Measurements from ENCODE around the gene SLC1A1. TPM values are rescaled to one million over a fixed set of nuclear protein-coding genes. Genes with fewer than 3 reads are reported as not detected.

Gene SLC1A1
- total RNA-seq, 1 donor from 2014 or later, result 23.1 TPM

DNA sequence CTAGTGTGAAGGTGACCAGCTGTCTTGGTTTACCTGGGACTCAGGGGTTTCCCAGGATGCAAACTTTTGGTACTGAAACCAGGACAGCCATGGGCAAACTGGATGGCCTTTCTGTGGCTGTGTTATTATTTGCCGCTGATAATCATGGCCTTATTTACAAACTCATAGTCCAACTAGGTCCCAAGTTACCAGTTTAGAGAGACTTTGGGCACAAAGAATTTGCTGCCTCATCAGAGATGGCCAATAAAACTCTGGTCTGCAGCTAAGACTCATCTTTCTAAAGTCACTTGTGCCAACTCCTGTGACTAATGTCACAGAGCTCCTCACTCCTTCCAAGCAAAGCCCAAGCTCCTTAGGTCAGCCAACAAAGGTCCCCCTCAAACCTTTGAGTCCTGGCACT, 124.4 kb downstream of the SLC1A1 start:
- peak; percentile 55 for DNase-seq (ENCODE audit: low spot score)
- ATAC-seq, result peak; percentile 88

DNA sequence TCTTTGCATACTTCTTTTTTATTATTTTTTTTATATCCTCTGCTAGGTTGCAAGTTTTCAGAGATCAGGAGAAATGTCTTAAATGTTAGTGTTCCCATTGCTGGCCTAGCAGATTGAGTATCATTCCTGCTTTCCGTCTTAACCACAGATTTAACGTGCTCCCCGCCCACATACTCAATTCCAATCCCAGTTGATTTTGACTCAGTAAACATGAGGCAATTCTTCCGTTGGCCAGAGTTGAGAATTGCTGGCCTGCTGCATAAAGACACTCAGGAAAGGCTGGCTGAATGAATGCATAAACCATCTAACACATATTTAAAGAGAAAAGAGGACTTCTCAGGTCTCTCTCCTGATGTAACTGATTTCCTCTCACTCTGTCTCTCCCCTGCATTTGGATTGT, 125.0 kb downstream of the SLC1A1 start:
- peak; percentile 80 for ATAC-seq
- peak; percentile 57 for DNase-seq (ENCODE audit: low spot score)

DNA sequence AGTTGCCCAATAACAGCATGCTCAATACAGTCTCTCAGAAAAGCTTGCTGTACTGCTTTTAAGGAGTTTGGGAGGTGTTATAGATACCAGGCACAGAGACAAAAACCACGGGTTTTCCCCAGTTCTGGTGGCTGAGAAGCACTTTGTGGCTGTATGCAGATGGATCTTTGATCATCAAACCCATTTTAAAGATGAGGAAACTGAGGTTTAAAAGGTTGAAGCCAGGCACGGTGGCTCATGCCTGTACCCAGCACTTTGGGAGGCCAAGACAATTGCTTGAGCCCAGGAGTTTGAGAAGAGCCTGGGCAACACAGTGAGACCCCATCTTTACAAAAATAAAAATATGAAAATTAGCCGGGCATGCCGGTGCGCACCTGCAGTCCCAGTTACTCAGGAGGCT, 125.5 kb downstream of the SLC1A1 start:
- no peak for DNase-seq (ENCODE audit: low spot score)
- ATAC-seq, result no peak

DNA sequence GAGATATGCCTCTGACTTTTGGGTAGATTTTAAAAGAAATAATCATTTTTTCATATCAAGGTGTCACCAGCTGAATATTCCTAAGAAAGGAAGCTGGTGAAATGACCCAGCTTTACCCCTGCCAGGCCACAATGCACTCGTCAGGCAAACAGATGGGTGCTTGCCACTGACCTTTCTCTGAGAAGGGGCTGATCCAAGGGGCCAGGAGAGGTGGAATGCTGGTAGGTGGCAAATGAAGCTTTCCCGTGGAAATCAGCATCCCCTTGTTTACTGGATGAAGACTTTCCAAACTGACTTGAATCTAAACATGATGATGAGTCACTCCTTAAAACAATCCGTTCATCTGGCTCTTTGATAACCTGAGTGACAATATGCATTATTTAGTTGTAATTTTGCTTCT, 127.5 kb downstream of the SLC1A1 start:
- ATAC-seq (no peak), DNase-seq (ENCODE audit: low spot score) (no peak)

DNA sequence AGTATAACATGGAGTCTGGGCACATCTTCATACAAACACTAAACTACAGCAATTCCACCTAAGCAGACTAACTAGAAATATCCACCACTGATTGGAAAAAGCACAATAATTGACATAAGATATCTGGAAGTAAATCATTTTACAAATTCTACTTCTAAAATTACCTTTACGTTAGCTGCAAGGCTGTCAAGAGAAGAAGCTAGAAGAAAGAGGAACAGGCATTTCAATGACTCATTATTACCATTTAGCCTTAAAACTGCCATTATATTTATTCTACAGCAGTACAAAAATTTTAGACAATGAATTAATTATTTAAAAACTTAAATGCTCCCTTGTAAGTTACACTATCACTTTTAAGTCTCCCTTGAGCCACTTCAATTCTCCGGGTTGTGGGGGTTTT, 128.4 kb downstream of the SLC1A1 start:
- ATAC-seq, result no peak
- no peak for DNase-seq (ENCODE audit: low spot score)

DNA sequence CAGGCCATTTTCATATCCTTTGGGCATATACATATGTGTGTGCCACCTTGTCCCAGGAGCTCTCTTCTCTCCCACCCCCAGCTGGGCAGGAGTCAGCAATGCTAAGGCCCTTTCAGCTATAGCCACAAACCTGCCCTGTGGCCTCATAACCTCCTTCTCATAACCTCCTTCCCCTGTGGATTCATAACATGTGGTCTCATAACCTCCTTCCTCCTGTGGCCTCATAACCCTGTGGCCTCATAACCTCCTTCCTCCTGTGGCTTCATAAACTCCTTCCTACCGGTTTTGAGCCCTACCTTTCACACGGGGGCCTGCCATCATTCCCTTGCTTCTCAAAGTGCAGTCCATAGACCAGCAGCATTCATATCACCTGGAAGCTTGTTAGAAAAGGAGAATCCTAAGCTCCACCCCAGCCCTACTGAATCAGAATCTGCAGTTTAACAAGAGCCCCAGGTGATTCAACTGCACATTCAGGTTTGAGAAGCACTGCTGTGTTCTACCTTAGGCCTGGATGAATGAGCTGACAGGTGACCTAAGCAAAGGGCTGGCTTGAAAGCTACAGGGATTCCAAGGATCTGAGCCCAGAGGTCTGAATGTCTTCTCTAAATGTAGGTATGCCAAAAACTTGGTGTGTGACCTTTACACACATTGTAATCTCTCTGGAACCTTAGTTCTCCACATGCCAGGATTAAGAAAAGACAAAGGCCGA, 129.9 kb downstream of the SLC1A1 start:
- ATAC-seq, result no peak
- DNase-seq (ENCODE audit: low spot score), result no peak

DNA sequence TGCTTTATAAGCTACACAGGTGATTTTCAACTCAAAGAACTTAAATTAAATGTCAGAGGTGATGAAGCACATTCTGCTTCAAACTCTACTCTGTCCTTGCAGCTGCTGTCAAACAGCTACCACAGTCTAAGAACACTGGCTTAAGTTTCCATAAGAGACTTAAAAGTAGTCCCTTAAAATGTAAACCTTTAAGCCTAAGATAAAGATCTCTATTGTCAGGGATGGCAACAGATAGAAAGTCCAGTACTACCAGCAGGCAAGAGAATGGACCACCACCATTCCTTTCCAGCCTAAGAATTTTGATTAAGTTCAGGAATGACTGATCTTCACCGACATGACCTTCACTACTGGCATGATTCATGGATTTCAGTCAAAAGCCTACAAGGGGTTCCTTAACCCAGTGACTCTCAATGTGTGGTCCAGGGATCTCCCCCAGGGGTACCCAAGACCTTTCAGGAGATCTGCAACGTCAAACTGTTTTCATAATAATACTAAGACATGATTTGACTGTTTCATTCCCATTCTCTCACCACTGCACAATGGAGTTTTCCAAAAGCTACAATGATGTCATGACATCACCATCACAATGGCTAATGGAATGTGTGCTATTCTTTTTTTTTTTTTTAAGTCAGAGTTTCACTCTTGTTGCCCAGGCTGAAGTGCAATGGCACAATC, 130.8 kb downstream of the SLC1A1 start:
- ATAC-seq, result no peak

DNA sequence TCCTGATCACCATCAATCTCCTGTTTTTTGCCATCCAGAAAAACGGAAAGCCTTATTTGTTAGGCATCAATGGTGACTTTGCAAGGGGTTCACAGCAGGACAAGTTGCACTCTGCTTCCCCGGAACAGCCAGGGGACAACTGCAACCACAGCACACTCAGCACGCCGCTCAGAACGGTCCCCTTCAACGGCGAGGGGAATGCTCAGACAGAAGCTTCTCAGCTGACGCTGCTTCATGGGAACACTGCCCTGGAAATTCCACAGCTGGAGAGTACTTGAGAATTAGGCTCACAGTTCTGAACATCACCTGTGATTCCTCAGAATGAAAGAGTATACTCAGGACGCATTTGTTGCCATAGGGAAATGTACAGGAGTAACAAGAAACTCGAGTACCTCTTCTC, 131.7 kb downstream of the SLC1A1 start:
- DNase-seq (ENCODE audit: low spot score) (no peak), ATAC-seq (no peak)

More for the DNA sequence above, 130.8 kb downstream of the SLC1A1 start:
- no peak for DNase-seq (ENCODE audit: low spot score)

DNA sequence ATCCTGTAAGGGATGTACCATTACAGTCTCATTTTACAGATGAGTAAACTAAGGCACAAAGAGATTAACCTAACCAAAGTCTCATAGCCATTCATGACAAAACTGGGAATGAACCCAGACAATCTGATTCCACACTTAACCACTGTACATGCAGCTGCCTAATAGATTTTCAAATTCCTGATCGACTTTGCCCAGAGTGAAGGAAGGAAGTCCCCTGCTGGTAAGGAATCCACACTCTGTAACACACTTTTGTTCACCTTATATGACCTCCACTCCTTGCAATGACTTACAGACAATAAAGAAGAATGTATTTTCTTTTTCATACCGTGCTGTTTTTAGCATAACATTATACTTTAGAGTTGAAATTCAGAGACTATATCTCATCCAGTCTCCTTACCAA, 140.6 kb downstream of the SLC1A1 start:
- no peak for DNase-seq (ENCODE audit: low spot score)
- ATAC-seq, result no peak

Other genes with a start within 250 kb of the SLC1A1 start
- gene GLIS3, start 190.4 kb upstream of the SLC1A1 start, total RNA-seq, result 11.6 TPM
- 7.0 TPM for gene PLPP6, start 171.8 kb downstream of the SLC1A1 start, total RNA-seq
- gene SPATA6L, start 176.0 kb downstream of the SLC1A1 start, total RNA-seq, result 3.7 TPM
- gene CDC37L1, start 189.1 kb downstream of the SLC1A1 start, total RNA-seq, result 20.6 TPM